CD4-positive, alpha-beta T cell treated with Interleukin-4 for 4 hours (primary cell): ENCODE results near the gene PHF12.

Experiments
- DNase-seq: peaks from one replicate; pipeline ENCODE4 v3.0.0-alpha.2; 2020

PHF12 gene

DNA sequence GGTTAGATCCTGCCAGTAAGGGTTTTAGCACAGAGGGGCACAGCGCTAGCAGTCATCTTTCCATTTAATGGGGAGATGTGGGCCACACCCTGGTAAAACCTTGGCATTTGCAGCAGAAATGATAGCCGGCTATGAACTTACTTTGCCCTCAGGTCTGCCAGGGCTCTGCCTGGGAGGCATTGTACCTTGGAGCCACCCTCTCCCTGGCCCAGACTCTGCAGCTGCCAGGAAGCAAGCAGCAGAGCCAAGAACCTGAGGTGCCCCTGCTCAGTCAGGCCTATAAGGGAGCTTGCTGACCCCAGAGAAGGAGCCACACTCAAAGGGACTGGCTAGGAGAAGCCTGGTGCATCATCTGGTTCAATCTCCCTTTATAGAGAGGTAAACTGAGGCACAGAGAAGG, 23.7 kb upstream of the PHF12 start:
- DNase-seq, result no peak

DNA sequence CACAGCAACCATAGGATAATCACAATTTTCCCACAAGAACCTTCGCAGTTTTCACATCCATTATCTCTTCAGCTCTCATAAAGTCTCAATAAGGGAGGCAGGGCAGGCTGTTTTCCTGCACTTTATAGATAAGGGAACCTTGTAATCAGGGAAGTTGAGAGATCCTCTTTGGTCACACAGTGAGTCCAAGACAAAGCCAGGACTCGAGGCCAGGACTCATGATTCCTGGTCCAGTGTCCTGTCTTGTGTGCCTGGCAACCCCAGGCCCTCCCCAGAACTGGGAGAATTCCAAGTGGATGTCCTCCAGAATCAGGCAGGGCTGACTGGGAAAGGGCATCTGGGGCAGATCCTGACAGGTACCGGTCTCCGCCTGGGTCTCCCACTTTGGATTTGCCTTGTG, 23.1 kb upstream of the PHF12 start:
- no peak for DNase-seq

DNA sequence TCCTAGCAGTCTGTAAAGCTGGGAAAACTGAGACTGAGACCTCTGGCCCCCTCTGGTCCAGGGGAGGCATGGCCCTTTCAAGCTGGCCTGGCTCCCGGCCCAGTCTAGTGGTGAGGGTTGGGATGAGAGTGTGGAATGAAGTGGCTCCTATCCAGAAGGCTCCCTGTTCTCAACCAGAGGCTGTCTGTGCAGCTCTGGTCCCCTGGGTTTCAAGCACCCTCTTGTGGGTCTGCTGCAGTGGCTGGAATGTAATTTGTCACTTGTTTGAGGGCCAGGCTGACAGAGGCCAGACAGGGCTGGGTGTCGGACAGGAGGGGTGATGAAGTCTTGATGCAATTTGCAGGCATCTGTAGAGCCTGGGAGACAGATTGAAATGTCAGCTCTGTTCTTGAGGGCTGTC, 22.1 kb upstream of the PHF12 start:
- no peak for DNase-seq

DNA sequence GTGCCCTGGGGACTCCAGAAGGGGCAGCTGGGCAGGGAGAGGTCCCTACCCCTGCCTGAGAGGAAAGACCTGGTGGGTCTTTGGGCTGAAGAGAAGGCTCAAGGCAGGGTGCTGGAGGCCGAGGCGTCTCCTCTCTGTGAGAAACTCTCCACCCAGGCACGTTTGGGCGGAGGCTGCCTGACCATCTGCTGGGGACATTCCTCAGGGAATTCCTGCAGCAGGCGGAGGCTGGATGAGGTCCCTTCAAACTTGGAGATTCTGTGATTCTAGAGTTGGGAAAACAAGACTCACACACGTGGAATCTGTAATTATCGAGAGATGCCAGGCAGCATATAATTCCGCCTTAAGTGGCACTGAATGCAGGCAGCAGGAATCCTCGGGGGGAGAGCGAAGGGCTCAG, 21.1 kb upstream of the PHF12 start:
- DNase-seq, result no peak

DNA sequence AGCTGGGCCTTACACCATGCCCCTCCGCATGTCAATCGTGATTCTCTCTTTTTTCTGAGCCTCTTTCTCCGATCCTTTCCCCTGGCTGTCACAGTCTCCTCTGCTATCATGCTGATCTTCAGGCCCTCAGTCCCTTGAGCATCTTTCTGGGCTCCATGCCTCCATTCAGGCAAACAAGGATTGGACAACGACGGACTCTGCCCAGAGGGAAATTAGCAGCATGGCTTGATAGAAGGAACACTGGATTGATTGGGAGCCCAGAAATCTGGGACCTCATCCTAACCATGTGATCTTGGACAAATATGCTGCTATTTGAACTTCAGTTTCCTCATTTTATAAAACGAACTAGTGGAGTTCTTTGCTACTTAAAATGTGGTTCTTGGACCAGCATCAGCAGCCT, 19.6 kb upstream of the PHF12 start:
- DNase-seq, result no peak

DNA sequence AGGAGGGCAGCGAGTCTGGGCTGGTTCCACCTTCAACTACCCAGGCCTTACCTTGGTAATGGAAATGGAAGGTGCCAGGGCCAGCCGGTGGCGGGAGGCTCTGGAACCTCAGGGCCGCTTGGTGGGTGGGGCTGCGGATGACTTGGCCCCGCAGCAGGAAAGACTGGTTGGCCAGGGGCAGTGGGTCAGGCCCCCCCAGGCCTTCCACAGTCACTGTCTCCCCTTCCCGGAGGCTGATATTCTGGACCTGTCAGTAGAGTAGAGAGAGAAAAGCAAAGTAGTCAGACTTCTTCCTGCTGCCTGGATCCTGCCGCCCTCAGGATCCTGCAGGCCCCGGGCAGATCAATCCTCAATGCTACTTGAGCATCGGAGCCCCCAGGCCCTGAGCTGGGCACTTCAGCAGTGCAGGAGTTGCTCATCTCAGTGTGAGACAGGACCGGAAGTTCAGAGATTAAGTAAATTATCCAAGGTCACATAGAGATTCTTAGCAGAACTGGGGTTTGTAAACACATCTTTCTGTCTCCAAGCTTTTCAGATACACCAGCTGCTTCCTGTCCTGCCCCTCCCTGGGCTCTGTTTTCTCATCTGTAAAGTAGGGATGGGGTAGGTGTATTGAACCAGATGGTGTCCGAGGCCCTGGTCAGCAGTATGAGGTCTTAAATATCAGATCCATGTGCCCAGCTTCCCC, 18.5 kb upstream of the PHF12 start:
- no peak for DNase-seq

DNA sequence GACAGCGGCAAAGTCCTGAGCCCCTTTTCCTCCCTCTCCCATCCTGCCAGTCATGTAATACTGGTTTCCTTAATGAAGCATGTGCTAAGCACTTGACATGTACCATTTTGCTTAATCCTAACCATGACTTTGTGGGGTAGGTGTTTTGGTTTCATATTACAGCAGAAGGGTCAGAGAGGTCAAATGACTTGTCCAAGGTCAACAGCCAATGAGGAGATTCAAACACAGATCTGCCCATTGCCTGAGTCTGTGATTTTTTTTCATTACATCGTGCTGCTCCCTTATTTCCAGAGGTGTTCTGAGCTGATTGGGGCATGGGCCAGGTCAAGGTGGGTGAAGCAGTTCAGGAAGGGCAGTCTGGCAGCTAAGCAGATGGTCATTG, 17.6 kb upstream of the PHF12 start:
- no peak for DNase-seq

DNA sequence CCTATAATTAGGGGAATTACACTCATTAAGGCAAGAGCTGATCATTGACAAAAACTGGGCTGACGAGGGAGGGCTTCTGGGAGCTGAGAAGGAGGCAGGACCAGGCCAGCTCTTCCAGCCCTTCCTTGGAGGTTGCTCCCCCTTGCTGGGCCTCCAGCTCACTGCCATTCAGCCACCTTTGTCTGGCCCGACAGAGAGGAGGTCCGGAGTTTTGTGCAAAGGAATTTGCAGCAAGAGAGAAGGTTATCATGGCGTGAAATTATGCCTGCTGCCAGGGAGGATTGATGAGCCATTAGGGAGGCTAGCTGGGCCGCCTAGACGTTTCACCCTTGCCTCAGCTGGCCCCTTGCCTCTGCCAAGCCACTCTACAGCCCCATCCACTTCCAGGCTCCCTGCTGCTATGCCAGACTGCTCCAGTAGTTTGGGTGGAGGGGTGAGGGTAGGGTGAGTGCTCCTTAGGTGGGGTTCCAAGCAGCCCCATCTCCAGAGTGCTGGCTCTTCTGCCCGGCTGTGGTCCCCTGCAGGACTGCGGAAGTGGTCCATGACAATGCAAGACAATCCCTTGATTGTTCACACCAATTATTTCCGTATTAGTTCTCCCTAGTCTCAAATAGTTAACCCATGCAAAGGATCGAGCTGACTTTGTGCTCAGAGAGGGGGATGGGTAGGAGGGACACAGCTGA, 17.1 kb upstream of the PHF12 start:
- no peak for DNase-seq

DNA sequence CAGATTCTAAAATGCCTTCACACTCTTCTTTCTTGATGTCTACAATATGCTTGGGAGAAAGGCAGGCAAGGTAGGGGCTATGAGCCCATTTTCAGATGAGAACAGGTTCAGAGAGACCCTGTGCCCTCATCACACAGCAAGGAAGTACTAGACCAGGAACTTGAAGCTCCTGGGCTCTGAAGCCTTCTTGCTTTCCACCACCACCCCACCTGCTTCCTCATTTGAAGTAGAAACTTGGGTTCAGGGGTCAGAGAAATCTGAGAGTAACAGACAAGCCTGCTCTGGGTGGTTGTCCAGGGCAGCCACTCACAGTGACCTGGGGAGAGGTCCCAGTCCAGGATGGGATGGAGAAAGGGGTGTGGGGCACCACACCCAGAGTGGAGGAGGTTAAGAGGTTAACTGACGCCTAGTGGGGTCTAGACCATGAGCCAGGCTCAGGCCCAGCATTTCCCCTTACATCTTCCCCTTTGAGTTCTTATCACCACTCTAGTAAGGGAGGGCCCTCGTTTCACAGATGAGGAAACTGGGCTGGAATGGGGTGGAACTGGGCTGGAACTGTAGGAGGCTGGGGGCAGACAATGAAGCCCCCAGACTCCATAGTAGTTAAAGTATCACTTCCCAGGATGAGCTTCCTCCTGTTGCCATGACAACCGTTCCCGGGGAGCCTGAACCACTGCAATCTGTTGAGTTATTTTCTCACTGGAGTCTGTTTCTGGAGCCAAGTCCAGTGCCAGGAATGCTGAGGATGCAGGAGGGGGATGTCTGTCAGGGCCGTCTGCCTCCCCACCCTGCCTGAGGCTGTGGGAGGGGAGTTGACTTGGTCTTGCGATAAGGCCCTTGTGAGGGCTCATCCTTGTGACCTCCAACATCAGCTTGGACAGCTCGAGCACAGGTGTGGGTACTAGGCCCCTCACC, 16.2 kb upstream of the PHF12 start:
- DNase-seq, result no peak

DNA sequence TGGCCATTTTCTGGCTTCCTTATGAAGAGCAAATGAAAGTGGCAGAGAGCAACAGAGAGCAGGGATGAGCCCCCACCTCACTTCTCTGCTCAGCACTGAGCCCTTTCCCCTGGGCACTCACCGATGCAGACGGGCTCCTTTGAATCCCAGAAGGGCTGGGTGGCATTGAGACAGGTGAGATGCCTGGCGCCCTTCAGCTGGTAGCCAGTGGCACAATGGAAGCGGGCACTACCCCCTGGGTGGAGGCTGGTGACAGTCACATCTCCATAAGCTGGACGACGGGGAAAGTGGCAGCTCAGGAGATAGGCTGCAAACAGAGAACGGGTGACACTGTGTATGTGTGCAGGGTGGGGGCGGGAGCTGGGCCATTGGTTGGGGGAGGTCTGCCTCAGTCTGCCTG, 12.5 kb upstream of the PHF12 start:
- no peak for DNase-seq

DNA sequence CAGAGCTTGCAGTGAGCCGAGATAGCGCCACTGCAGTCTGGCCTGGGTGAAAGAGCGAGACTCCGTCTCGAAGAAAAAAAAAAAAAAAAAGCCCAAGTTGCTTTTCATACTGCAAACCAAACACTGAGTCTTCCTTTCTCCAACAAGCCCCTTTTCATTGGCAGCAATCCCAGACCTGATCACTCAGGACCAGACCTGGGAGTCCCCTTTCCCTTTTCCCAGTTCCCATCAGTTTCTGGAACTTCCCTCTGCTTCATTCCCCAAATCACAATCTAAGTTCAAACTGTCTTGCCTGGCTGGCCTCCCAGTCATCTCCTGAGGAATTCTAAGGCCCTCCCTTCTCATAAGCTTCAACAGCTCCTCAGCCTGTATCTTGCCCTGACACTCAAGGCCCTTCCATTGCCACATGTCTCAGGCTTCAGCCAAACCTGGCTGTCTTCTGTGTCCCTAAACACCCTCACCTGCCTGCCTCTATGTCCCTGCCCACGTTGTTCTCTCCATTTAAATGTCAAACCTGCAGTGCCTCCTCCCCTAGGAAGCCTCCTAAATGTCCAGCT, 11.8 kb upstream of the PHF12 start:
- no peak for DNase-seq

DNA sequence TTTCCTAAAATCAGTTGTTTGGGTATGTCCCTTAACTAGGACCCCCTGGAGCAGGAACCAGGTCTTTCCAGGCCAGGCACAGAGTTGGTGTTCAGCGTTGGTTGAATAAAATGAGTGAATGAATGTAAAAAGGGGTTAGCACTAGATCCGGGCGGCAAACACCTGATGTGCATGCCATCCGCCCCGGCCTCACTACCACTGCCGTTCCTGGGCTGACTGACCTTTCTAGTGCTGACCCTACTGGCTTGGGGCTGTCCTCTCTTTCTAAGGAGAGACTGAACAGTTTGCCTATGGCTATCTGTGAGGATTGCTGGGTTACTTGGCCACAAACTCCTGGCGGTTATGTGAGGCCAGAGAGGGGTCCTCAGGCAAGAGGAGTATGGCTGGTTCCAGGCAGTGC, 10.1 kb upstream of the PHF12 start:
- no peak for DNase-seq

DNA sequence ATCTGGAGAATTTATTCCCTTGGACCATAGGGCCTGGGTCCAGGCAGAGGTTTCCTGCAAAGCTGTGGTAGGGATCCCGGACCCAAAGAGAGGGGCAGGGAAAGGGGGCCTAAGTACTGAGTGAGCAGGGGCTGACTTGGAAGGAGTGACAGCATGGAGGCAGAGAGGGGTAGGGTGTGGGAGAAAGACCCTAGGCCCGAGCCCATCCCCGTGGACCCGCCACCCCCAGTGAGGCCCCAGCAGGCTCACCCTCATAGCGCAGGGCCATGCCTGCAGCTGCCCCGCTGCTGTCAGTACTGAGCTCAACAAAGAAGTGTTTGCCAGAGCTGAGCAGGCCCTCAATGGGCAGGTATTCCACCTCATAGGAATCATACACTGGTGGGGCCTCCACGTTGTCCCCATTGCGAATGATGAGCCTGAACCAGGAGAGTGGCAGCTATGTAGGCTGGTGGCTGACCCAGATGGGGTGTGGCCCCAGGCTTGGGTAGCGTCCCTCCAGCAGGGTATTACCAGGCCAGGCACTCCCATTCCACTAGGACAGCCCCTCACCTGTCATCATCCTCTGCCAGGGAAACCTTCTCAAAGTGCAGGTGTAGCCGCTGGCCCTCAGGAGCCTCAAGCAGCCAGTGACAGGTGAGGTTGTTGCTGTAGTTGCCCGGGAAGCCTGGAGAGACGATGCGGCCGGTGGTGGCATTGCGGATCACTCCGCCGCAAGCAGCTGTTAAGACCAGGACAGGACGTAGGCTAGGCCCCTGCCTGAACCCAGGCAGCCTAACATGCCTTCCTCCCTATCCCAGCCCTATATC, 9.1 kb upstream of the PHF12 start:
- DNase-seq, result no peak

DNA sequence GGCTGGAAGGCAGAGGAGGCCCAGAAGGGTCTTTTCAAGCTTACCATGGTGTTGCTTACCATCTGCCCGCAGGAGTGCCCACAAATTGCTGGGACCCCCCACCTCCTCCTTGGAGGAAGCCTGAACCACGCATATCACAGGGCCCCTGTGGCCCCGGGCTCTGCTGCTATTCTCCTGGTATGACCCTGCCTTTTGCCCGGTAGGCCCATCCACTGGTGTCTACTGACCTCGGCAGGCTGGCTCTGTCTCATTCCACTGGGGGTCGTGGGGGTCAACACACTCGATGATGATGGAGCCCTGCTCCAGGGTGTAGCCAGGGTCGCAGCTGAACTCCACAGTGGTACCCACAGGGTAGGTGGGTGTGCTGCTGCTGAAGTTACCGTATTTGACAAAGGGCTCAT, 8.2 kb upstream of the PHF12 start:
- no peak for DNase-seq

DNA sequence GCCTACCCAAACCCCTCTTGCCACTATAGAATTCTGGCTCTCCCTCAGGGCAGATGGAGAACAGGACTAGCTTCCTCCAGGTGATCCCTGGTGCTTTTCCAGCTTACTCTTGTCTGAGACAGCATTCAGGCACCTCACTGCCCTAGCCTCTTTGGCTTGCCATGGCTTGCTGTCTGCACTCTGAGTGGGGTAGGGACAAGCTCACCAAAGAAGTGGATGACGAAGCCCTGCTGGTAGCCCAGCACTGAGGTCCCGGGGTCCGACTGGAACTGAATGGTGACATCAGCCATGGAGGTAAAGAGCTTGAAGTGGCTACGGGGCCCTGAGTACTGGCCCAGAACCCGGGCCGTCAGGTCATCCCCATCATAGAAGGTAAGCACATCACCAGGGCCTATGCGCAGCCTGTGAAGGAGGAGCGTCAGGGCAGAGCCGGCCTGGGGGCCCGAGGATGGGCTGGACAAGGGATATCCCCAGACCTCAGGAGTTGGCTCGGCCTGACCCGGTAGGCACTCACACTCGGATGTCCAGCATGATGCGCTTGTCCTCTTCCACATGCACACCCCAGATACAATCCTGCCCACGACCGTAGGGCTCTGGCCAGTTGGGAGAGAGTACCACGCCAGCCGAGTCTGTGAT, 7.6 kb upstream of the PHF12 start:
- no peak for DNase-seq

DNA sequence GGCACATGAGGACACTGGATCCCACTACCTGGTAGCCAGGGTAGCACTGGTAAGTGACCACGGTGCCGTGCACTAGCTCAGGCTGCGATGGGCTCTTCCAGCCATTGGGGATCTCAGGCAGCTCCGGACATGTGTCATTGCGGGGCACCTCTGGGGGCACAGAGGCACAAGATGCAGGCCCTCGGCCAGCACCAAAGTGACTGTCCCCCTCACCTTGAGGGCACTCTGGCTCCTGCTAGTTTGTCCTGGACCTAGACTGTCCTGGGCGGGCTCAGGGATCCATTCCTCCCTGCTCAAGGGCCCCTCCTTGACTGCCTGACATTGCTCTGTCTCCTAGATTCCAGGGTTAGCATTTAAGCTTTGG, 6.7 kb upstream of the PHF12 start:
- no peak for DNase-seq

DNA sequence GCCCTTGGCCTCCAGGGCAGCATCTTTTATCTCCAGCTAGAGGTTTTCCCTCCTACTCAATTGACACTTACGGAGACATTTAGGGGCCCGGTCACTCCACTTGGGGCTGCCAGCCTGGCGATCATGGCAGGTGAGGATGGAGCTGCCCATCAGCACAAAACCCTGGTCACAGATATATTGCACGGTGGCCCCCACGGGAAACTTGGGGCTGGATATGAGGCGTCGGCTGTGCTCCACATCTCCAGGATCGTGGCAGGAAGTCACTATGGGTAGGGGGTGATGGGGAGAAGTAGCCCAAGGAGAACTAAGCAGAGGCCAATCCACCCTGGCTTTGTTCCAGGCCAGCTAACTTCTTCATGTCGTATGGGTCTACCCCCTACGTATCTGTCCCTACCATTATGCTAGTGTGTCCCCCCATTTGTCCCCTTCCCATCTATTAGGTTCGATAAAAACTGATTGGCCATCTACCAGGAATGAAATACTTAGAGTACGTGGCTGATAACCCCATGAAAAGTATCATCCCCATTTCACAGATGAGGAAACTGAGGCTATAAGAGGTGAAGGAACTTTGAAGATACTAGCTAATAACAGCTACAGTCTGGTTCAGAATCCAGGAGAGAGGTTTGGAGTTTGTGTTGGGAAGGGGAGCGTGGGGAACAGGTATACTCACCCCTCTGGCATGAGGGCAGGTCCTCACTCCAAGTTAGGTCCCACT, 6.1 kb upstream of the PHF12 start:
- no peak for DNase-seq

DNA sequence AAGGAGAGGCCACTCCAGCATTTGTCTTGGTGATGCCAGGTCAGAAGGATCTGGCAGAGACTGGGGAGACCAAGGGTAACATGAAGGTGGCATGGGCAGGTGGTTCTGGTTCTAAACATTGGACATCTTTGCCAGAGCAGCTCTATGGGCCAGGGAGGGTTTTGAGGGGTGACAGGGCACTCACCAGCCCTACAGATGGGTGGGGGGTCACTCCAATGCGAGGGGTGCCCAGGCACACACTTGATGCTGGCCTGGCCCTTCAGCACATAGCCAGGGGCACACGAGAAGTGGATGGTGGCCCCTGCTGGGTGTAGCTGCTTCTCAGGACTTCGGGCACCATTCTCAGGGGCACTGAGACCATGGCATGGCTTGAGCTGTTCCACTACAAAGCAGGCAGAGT, 5.5 kb upstream of the PHF12 start:
- DNase-seq, result no peak

DNA sequence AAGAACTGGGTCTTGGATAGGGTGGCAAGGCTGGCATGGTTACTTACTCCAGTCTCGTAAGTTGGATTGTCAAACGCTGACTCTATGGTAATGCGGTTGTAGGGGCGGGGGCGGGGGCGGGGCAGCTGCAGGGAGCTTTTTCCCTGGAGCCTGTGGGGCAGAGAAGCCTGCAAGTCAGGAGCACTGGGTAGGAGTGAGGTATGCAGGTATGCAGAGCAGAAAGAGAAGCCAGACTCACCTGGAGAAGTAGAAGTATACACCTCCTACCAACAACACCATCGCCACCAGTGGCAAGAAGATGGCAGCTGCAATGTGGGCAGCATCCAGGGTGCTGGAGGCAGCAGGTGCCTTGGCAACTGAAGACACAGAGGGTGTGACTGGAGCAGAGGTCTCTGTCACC, 4.8 kb upstream of the PHF12 start:
- no peak for DNase-seq

DNA sequence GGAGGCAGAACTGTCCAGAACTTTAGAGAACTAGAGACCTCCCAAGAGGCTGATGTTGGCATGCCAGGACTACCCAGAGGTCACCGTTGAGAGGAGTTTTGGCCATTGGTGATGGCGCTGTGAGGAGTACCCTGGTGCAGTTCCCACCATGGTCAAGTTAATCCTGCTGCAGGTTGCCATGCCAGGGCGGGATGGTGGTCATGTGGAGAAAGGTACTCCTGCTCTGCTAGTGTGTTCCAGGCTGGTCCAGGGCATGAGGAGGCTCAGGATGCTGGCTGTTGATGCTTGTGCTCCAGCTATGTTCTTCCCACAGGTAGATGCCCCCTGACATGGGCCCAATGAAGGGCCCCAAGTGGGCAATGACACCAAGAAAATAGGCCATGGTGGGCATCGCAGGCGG, 4.1 kb upstream of the PHF12 start:
- DNase-seq, result no peak

DNA sequence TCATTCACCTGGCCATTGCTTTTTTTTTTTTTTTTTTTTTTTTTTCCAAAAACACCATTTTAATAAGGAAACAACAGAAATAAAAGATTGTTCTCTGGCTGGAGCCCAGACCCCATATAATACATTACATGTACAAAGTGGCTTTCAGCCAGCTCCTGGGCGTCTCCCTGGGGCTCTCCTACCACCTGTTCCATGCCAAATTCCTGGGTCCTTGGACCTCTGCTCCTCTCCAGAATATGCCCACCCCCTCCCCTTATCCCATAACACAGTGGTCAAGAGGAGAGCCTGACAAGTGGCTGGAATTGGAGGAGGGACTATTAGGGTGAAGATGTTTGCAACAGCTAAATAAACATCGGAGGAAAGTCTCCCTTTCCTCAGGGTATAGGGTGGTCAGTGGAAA, 3.6 kb upstream of the PHF12 start:
- no peak for DNase-seq
